ENCODE measurements around the gene SLC5A2.

SLC5A2 gene

DNA sequence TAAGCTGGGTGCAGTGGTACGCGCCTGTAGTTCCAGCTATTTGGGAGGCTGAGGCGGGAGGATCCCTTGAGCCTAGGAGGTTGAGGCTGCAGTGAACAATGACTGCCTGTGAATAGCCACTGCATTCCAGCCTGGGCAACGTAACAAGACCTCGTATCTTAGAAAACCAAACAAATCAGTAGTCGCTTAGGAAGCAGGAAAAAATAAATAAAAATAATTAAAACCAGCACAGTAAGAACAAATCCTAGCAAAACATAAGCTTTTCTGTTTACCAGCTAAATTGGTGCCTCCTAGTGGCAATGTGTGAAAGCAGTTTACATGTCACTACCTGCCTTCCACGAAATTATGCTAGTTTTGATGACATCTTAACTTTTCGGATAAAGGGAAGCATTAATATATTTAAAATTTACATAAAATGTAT lies 22.3 kb upstream of the SLC5A2 start:
- no peak for DNase-seq

DNA sequence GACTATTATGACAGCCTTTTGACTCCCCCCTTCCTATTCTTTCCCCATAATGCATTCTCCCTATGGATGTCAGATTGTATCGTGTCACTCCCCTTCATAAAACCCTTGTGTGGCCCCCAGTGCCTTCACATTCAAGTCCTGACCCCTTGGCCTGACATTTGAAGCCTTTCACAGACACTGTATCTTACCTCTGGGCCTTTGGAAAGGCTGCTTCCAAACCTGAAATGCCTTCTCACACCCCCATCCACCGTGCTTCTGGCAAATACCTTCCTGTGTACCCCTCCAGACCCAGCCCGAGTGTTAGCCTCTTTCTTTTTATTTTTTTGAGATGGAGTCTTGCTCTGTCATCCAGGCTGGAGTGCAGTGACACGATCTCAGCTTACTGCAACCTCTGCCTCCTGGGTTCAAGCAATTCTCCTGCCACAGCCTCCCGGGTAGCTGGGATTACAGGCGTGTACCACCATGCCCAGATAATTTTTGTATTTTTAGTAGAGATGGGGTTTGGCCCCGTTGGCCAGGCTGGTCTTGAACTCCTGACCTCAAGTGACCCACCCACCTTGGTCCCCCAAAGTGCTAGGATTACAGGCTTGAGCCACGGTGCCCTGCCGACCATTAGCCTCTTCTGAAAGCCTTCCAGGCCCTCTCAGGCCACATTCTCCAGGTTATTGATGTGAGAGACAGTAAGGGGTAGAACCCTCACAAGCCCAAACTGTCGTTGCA lies 21.6 kb upstream of the SLC5A2 start:
- DNase-seq: no peak

DNA sequence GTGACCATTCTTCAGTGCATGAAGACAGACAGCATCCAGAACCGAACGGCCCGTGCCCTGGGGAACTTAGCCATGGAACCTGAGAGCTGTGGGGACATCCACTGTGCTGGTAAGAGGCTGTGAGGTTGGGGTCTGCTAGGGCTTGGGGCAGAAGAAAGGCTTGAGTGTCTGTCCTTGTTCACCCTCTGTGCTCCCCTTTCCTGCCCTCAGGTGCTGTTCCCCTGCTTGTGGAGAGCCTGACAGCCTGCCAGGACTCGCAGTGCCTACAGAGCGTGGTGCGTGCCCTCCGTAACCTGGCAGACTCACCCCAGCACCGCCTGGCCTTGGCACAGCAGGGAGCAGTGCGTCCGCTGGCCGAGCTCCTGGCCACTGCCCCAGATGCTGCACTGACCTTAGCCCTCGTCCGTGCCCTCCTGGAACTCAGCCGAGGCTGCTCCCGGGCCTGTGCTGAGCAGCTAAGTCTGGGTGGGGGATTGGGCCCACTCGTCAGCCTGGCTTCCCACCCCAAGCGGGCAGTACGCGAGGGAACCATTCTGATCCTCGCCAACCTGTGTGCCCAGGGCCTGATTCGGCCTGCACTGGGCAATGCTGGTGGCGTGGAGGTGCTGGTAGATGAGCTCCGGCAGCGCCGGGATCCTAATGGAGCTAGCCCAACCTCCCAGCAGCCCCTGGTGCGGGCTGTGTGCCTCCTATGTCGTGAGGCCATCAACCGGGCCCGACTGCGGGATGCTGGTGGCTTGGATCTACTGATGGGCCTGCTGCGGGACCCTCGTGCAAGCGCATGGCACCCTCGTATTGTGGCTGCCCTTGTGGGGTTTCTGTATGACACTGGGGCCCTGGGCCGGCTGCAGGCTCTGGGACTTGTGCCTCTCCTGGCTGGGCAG lies 20.8 kb upstream of the SLC5A2 start:
- no peak for DNase-seq

DNA sequence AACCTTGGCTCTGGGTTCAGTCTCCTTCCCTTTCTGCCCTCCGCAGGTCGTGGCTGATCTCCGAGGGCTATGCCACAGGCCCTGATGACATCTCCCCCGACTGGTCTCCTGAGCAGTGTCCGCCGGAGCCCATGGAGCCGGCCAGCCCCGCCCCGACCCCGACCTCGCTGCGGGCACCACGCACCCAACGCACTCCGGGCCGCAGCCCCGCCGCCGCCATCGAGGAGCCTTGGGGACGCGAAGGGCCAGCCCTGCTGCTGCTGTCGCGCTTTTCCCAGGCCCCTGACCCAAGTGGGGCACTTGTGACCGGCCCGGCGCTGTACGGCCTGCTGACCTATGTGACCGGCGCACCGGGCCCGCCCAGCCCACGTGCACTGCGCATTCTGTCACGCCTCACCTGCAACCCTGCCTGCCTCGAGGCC lies 18.6 kb upstream of the SLC5A2 start:
- no peak for DNase-seq

DNA sequence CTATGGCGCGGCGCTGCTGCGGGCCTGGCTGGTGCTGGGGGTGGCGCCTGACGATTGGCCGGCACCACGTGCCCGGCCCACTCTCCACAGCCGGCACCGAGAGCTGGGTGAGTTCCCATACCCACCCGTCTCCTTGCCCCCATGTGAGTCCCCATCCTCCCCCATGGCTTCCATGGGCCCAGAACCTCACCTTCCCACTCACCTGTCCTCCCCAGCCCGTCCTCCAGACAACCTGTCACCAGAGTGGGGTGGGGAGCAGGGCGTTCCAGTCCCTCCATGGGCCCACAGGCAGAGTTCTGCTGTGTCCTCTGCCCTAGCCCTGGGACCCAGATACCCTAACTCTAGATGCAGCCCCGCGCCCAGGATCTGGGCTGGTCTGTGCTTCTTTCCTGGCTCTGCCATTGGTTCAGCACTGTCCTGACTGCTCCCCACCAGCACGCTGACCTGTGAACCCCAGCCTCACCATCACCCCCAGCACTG lies 18.1 kb upstream of the SLC5A2 start:
- no peak for DNase-seq

DNA sequence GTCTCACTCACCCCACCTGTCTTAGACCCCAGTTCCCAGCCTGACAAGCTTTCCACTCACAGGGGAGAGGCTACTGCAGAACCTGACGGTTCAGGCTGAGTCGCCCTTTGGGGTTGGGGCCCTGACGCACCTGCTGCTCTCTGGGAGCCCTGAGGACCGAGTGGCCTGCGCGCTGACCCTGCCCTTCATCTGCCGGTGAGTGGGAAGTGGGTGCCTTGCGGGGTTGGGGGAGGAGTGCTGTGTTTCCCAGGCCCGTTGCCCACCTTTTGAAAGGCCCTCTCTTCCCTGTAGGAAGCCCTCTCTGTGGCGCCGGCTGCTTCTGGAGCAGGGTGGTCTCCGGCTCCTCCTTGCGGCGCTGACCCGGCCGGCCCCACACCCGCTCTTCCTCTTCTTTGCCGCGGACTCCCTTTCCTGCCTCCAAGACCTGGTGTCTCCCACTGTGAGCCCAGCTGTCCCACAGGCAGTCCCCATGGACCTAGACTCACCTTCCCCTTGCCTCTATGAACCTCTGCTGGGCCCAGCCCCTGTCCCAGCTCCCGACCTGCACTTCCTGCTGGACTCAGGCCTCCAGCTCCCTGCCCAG lies 17.0 kb upstream of the SLC5A2 start:
- DNase-seq: no peak

DNA sequence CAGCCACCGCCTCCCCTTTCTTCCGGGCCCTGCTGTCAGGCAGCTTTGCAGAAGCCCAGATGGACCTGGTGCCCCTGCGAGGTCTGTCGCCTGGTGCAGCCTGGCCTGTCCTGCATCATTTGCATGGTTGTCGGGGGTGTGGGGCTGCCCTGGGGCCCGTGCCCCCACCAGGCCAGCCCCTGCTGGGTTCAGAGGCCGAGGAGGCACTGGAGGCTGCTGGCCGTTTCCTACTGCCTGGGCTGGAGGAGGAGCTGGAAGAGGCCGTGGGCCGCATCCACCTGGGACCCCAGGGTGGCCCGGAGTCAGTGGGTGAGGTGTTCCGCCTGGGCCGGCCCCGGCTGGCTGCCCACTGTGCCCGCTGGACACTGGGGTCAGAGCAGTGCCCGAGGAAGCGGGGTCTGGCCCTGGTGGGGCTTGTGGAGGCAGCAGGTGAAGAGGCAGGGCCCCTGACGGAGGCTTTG lies 16.5 kb upstream of the SLC5A2 start:
- DNase-seq: no peak

DNA sequence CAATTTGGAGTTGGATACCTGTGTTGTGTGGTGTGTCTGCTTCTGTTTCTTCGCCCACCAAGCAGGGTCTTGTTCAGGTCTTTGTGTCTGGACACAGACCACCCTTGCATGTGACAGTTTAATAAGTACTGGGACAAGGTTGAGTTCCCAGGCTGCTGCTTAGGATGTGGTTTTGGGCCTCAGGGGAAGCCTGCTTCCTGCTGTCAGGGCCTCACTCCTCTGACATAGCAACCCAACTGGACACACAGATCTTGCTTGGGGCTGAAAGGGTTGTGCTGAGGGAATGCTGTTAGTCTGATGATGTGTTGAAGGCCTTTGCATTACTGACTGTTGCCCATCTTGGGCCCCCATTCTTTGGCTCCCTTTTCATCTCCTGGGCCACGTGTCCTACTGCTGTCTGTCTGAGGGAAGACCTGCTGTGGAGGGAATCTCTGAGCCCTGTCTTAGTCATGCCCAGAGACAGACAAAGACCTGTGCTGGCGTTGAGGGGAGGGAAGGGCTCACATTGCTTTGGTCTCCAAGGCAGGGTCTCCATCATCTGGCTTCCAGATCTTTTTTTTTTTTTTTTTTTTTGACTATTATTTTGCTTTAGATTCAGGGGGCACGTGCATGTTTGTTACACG lies 15.7 kb upstream of the SLC5A2 start:
- DNase-seq: no peak

DNA sequence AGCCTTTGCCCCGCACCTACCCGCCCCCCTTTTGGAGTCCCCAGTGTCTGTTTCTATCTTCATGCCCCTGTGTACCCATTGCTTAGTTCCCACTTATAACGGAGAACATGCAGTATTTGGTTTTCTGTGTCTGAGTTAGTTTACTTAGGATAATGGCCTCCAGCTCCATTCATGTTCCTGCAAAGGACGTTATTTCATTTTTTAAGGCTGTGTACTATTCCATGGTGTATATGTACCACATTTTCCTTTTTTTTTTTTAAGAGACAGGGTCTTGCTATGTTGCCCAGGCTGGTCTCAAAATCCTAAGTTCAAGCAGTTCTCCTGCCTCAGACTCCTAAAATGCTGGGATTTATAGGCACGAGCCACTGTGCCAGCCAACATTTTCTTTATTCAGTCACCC lies 15.1 kb upstream of the SLC5A2 start:
- no peak for DNase-seq

DNA sequence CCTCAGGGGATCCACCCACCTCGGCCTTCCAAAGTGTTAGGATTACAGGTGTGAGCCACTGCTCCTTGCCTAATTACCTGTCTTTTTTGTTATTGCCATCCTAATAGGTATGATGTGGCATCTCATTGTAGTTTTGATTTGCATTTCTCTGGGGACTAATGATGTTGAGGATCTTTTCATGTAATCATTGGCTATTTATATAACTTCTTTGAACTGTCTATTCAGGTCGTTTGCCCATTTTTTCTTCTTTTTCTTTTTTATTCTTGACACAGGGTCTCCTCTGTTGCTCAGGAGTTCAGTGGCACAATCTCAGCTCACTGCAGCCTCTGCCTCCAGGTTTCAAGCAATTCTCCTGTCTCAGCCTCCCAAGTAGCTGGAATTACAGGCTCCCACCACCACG lies 12.3 kb upstream of the SLC5A2 start:
- no peak for DNase-seq

DNA sequence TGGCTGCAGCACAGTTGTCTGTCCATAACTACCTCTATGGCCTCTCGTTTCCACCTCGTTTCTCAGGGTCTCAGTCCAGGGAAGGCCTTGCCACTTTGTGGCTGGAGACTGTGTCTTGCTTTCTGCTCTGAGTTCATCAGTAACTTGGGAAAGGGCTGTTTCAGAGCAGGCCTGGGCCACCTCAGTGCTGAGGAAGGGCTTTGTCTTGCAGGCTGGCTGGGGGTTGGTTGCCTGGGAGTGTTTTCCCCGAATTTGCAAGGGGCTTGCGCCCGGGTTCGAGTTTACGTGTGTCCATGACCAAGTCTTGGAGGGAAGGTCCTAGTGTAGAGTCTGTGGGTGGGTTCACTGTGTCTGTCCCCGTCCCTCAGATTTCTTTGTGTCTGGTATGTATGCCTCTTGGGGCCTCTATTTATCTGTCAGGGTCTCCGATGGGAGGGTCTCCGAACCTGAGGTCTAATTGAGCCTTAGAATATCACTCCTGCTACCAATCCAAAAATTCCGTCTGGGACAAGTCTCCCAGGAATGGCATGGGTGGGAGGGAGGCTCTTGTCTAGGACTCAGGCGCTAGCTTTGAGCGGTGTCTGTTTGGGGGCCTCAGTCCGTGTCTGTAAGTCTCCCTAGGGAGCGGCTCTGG lies 11.6 kb upstream of the SLC5A2 start:
- DNase-seq: no peak

DNA sequence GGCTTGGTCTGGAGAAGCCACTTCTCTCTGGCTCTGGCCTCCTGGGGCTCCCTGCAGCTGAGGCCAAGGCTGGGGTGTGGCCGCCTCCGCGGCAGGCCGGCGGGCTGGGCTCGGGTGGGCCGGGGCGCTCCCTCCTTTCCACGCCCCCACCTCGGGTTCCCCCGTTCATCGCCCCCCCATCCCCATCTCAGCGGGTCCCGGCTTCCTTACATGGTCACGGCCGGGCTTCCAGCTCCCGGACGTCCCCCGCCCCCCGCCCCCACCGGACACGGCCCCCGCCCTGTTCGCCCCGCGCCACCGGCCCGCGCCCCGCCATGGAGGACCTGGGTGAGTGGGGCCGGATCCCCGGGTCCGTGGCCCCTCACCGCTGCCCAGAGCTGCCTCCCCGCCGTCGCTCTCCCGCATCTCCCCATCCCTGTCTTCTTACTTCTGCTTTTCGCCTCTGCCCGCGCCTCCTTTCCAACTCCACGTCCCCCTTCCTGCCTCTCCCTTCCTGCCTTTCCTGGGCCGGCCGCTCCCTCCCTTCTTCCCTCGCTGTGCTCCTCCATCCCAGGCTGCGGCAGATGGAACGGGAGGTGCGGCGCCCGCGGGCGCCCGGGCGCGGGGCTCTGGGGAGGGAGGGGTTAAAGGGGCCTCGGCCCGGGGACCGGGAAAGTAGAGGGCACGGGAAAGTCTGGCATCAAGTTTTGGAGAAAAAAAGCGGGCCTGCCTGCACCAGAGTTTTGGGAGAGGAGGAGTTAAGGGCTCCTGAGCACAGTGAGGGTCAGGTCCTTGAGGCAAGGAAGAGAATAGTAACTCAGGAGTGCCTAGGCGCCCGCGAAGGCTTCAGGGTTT lies 10.8 kb upstream of the SLC5A2 start, which contains the start of gene TGFB1I1:
Gene TGFB1I1, plus strand, starts transcription at position 278 of the 834 bp plus-strand sequence. Its CDS starts 37 bp downstream, at position 315.
- no peak for DNase-seq

DNA sequence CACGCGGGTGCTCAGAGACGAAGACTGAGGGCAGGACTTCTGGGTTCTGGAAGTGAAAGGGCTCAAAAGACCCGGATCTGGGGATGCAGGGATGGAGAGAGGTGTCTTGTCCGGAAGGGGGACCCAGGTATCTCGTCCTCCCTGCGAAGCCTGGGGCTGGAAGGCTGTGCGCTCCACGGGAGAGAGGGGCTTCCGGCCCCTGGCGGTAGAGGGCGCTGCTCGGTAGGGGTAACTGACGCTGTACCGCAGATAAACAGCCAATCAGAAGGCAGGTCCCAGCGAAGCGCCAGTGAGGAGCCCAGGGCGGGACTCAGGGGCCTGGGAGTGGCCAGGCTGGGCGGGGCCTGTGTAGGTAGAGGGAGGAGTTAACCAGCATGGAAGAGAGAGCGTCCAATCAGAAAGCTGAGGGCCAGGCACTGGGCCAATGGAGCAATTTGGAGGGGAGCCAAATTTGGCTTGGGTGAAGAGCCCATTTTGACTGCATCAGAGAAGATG lies 10.2 kb upstream of the SLC5A2 start:
- no peak for DNase-seq

DNA sequence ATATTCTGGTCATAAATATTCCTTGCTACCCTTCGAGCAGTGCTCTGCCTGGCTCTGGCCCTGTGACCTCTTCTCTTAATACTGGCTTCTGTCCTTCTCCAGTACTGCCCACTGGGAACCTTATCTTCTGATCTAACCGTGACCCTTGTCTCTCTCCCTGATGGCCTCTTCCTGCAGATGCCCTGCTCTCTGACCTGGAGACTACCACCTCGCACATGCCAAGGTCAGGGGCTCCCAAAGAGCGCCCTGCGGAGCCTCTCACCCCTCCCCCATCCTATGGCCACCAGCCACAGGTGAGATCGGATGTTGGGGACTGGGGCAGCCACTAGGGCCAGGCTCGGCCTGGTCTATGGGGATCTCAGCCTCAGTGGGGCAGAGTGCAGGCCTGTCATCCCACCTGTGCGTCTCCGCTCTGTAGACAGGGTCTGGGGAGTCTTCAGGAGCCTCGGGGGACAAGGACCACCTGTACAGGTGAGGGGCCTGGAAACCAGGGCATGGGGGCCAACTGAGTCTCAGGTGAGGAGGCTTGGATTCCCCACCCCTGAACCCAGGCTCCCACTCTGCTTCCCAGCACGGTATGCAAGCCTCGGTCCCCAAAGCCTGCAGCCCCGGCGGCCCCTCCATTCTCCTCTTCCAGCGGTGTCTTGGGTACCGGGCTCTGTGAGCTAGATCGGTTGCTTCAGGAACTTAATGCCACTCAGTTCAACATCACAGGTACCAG lies 9.5 kb upstream of the SLC5A2 start:
- no peak for DNase-seq

DNA sequence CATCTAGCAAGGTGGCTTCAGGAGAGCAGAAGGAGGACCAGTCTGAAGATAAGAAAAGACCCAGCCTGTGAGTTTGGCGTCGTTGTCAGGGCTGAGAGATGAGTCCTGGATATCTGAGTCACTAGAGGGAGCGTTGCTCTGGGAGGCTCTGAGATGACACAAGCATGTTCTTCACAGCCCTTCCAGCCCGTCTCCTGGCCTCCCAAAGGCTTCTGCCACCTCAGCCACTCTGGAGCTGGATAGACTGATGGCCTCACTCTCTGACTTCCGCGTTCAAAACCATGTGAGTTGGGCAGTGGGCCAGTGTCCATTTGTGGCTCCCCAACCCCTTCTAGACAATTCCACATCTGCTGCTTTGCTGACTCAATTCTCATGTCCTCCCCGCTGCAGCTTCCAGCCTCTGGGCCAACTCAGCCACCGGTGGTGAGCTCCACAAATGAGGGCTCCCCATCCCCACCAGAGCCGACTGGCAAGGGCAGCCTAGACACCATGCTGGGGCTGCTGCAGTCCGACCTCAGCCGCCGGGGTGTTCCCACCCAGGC lies 8.7 kb upstream of the SLC5A2 start:
- DNase-seq: no peak

DNA sequence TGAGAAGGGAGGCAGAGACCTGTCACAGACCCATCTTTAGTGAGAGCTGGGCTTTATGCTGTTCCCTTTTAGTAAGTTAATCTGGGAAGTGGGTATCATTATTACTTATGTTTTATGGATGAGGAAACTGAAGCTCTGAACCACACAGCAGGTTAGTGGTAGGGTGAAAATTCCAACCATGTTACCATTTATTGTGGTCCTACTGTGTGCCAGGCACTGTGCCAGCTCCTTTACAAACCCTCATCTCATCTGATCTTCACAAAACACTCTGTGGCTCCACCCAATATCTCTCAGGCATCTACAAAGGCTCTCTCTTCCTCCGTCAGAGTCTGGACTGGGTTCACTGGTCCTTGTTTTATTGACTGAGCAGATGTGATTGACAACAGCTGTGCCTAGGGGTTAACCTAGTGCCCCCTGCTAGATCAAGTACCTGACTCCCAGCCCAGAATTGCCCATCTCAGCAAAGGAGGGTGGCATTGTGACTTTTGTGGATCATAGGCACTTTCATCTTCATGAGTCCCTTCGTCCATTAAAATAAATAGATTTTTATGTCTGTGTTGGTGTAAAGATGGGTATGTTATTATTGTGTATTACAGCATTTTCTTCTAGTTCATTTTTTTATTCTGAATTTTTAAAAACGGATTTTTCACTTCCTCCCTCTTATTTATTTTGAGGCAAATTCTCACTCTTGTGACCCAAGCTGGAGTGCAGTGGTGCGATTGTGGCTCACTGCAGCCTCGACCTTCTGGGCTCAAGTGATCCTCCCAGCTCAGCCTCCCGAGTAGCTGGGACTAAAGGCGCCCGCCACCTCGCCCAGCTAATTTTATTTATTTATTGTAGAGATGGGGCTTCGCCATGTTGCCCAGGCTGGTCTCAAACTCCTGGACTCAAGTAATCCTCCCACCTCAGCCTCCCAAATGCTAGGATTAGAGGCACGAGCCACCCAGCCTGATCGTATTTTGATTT lies 7.9 kb upstream of the SLC5A2 start:
- no peak for DNase-seq

DNA sequence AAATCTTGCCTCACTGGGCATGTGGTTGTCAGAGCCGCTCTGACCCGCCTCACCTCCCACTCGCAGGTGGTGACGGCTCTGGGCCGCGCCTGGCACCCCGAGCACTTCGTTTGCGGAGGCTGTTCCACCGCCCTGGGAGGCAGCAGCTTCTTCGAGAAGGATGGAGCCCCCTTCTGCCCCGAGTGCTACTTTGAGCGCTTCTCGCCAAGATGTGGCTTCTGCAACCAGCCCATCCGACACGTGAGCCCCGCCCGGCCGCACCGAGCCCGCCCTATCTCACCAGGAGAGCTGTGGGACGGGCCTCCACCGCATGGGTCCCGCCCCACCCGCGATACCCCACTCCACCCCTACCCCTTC lies 7.0 kb upstream of the SLC5A2 start:
- DNase-seq: no peak

DNA sequence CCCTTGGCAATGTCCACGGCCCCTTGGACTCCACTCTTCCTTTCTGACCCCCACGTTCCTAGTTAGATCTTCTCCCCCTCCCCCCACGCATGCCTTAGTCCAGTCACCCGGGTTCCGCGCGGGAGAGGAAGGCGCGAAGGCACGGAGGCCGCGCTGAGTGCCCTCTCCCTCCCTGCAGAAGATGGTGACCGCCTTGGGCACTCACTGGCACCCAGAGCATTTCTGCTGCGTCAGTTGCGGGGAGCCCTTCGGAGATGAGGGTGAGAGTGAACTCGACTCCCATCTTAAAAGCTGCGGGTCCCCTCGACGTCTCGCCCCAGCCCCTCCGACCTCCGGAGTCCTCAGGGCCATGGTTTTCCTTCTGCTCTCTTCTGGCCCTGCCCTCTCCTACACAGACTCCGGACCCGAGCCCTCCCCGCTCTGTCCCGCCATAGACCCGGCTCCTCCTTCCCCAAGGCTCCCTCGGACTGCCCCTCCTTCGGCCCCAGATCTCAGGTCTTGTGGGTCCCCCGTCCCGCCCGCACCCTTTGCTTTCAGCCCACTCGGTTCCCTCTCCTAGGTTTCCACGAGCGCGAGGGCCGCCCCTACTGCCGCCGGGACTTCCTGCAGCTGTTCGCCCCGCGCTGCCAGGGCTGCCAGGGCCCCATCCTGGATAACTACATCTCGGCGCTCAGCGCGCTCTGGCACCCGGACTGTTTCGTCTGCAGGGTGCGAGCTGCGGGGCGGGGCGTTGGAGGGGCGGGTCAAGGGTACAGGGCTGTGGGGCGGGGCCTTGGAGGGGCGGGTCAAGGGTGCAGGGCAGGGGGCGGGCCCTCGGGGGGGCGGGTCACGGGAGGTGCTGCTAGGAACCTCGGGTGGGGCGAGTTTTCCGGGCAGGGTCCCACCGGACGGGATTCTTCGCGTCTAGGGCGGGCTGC lies 6.4 kb upstream of the SLC5A2 start:
- DNase-seq: peak; percentile 91
